Tibial nerve (tissue), 4 donors: ENCODE measurements around the gene SCLT1. TPM values are rescaled to one million over a fixed set of nuclear protein-coding genes. Genes with fewer than 3 reads are reported as not detected.

Experiments
- DNase-seq, 2 donors: peaks; one replicate each; pipeline ENCODE4 v3.0.0-alpha.2; 2019; ENCODE audit warnings: low spot score in 2 of 2
- H3K27ac ChIP-seq, 4 donors: fragments of 200-600 bp; sonication (generic) in 3 of 4; one replicate each; pipeline ENCODE4 v1.5.1; 2017 to 2019; ENCODE audit warnings: mild to moderate bottlenecking in 1 of 4
- H3K27me3 ChIP-seq, 2 donors: fragments of 200-600 bp; sonication (generic) in 1 of 2; one replicate each; pipeline versions ENCODE4 v1.5.1 to v1.6.0; 2017 to 2019
- H3K36me3 ChIP-seq, 3 donors: fragments of 200-600 bp; sonication (generic); one replicate each; pipeline ENCODE4 v1.5.1; 2018 to 2019
- H3K4me1 ChIP-seq, 4 donors: fragments of 200-600 bp; sonication (generic) in 3 of 4; one replicate each; pipeline ENCODE4 v1.5.1; 2017 to 2019
- H3K4me3 ChIP-seq, 4 donors: fragments of 200-600 bp; sonication (generic) in 3 of 4; one replicate each; pipeline ENCODE4 v1.5.1; 2017 to 2019; ENCODE audit warnings: mild to moderate bottlenecking in 1 of 4, moderate library complexity in 1 of 4
- H3K9me3 ChIP-seq, 4 donors: fragments of 200-600 bp; sonication (generic) in 3 of 4; one replicate each; pipeline ENCODE4 v1.5.1; 2017 to 2019
- CTCF ChIP-seq, 5 experiments: fragments of 200-600 bp in 3 of 5; fragments of 450-650 bp in 2 of 5; sonication (generic) in 3 of 5; IDR thresholded peaks; one replicate each; pipeline ENCODE4 v1.5.1; 2016 to 2019; ENCODE audit warnings: antibody characterized with exemption in 5 of 5, mild to moderate bottlenecking in 3 of 5, moderate library complexity in 2 of 5
- EP300 ChIP-seq, 2 donors: sonication (generic); formaldehyde crosslinking; IDR thresholded peaks; one replicate each; pipeline ENCODE4 v1.6.1; 2017; ENCODE audit warnings: antibody characterized with exemption in 2 of 2, mild to moderate bottlenecking in 1 of 2
- POLR2A ChIP-seq, 2 donors: fragments of 450-650 bp; IDR thresholded peaks; one replicate each; pipeline ENCODE4 v1.6.1; 2017; ENCODE audit warnings: antibody characterized with exemption in 2 of 2, mild to moderate bottlenecking in 2 of 2, moderate library complexity in 2 of 2
- WGBS, 2 donors: methylation state at CpG; one replicate each; pipeline ENCODE4 v1.1.5; 2018; 5-methylcytosine and 5-hydroxymethylcytosine counted together
- total RNA-seq, 4 donors: library from RNA; depleted of rRNA; stranded (reverse); fragments of >200 nt; gene quantifications; one replicate each; pipeline ENCODE4 v1.1.0, GENCODE V29; 2016

The SCLT1 gene
- total RNA-seq, 4 donors from 2014 or later, result 9.2 to 28.8 (median 18.6) TPM

DNA sequence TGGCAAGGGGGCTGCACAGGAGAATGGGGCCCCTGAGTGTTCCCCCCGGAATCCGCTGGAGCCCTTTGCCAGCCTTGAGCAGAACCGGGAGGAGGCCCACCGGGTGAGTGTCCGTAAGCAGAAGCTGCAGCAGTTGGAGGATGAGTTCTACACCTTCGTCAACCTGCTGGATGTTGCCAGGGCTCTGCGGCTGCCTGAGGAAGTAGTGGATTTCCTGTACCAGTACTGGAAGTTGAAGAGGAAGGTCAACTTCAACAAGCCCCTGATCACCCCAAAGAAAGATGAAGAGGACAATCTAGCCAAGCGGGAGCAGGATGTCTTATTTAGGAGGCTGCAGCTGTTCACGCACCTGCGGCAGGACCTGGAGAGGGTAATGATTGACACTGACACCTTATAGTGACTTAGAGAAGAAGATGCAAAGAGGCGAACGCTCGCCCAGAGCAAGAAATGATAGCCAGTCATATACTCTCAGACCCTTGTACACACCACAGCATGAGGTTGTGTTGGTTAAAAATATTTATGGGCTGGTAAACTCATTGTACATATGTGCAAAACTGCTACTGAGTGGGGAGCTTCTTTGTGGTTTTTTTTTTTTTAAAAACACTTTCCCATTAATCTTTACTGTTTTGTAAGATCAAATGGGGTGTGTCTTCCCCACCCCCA, 231.4 kb downstream of the SCLT1 start:
- H3K4me3 ChIP-seq, result no peak overlapping the region
- H3K4me1 ChIP-seq, result peaks cover 0 to 27% (median 6%) of the 10 kb centered on the region in 4 donors
- no peaks in the 10 kb centered on the region for H3K9me3 ChIP-seq
- TF ChIP-seq EP300 (IDR thresholded peaks at IDR 0.05) (no peak), POLR2A (IDR thresholded peaks at IDR 0.05) (no peak), CTCF (IDR thresholded peaks at IDR 0.05) (no peak)
- DNase-seq, result no peak
- H3K36me3 ChIP-seq, result peaks cover 0 to 79% (median 19%) of the 10 kb centered on the region in 3 donors
- H3K27me3 ChIP-seq, result no peaks in the 10 kb centered on the region
- WGBS, 2 donors, result 88 to 92% methylated on average over 11 to 13 of the region's 13 CpGs
- H3K27ac ChIP-seq, result no peak overlapping the region

DNA sequence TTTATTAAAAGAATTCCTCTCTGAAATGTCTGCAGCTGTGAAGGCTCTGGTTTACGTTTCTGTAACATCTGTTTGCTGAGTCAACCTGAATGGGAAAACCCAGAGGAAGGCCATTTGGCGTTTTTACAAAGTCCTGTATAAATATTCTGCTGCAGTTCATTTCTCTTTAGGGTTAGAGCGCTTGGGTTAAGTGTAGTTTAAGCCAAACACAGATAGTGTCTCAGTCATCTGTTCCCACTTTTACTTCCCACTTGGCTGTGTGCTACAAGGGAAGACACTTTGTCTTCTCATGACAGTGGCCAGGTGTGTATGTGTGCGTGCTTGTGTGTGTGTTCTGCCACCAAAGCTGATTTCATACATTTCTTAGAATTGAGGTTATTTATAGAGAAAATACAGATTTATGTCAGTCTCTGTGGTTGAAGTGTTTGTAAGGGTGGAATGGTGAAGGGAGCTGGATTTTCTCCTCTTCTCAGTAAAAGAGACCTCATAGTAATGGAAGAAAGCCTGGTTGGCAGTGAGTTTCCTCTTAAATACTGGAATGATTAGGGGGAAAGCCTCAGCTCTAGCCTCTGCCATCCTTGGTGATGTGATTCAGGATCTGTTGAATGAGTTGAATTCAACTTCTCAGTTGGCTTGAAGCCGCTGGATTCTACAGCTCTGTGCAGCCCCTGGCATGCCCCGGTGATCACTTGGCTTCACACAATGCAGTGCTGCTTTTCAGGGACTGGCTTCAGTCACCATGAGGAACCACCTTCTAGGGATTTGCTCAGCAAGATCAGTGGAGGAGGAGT, 233.3 kb downstream of the SCLT1 start:
- WGBS, 2 donors, result 34 to 51% methylated on average over 4 to 6 of the region's 6 CpGs
- peaks cover 0 to 88% (median 28%) of the 10 kb centered on the region in 3 donors for H3K36me3 ChIP-seq
- H3K27ac ChIP-seq, result no peak overlapping the region

DNA sequence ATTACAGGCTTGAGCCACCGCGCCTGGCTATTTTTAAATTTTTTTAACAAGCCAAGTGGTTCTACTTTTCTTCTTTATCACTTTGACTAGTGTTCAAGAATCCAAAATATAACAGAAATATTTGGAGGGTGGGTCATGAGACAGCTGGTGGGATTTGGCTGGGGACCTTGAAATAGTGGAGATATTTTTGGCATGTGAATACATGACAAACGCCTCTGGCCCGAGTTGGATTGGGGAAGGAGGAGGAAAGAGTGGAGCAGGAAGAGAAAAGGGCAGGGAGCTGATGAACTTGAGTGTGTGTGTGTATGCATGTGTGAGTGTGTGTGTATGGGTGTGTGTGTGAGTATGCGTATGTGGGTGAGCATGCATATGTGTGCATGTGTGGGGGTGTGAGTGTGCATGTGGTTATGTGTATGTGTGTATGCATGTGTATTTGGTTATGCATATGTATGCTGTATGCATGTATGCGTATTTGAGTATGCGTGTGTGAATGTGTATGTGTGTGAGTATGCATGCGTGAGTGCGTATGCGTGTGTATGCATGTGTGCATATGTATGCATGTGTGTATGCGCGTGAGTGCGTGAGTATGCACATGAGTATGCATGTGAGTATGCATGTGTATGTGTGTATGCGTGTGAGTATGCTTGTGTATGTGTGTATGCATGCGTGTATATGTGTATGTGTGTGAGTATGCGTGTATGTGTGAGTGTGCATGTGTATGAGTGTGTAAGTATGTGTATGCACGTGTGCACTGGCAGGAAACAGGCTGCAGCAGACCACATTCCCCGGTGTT, 234.3 kb downstream of the SCLT1 start:
- H3K4me3 ChIP-seq, result no peak overlapping the region
- TF ChIP-seq EP300 (IDR thresholded peaks at IDR 0.05), result no peak
- TF ChIP-seq CTCF (IDR thresholded peaks at IDR 0.05), result no peak
- TF ChIP-seq POLR2A (IDR thresholded peaks at IDR 0.05), result no peak
- H3K9me3 ChIP-seq, result no peaks in the 10 kb centered on the region
- no peak for DNase-seq
- H3K27ac ChIP-seq, result no peak overlapping the region
- 67 to 71% methylated on average over 18 of the region's 18 CpGs for WGBS, 2 donors
- H3K36me3 ChIP-seq, result peaks cover 0 to 86% (median 28%) of the 10 kb centered on the region in 3 donors
- no peaks in the 10 kb centered on the region for H3K27me3 ChIP-seq
- peaks cover 0 to 27% (median 6%) of the 10 kb centered on the region in 4 donors for H3K4me1 ChIP-seq

More for the DNA sequence above, 233.3 kb downstream of the SCLT1 start:
- TF ChIP-seq CTCF (IDR thresholded peaks at IDR 0.05), result no peak
- TF ChIP-seq POLR2A (IDR thresholded peaks at IDR 0.05), result no peak
- no peak for TF ChIP-seq EP300 (IDR thresholded peaks at IDR 0.05)
- no peaks in the 10 kb centered on the region for H3K27me3 ChIP-seq
- peak in 1 of 2 donors; percentile 2 for DNase-seq
- peaks cover 0 to 27% (median 6%) of the 10 kb centered on the region in 4 donors for H3K4me1 ChIP-seq
- no peaks in the 10 kb centered on the region for H3K9me3 ChIP-seq
- no peak overlapping the region for H3K4me3 ChIP-seq

GRCh38 chr4:128856246-128856645, 237.1 kb downstream of the SCLT1 start:
- no peak for TF ChIP-seq POLR2A (IDR thresholded peaks at IDR 0.05)
- no peak for TF ChIP-seq EP300 (IDR thresholded peaks at IDR 0.05)
- no peak for TF ChIP-seq CTCF (IDR thresholded peaks at IDR 0.05)
- WGBS, 2 donors, result 87 to 90% methylated on average over 2 of the region's 2 CpGs
- H3K27ac ChIP-seq, result no peak overlapping the region
- peaks cover 0 to 21% (median 2%) of the 10 kb centered on the region in 4 donors for H3K4me1 ChIP-seq
- no peaks in the 10 kb centered on the region for H3K9me3 ChIP-seq
- H3K27me3 ChIP-seq, result no peaks in the 10 kb centered on the region
- H3K4me3 ChIP-seq, result no peak overlapping the region
- peaks cover 0 to 90% (median 22%) of the 10 kb centered on the region in 3 donors for H3K36me3 ChIP-seq
- DNase-seq, result no peak
